ENCODE data around the gene OR6C1. TPM values are rescaled to one million over a fixed set of nuclear protein-coding genes. Genes with fewer than 3 reads are reported as not detected.

The OR6C1 gene
- total and polyA plus RNA-seq, 2 of the 8 experiments (the other 6 are each of a cell fraction or from before 2014, with no cell fraction given) = not detected

GRCh38 chr12:55296469-55296868, 17.7 kb upstream of the OR6C1 start, which contains the start of gene OR6C6:
OR6C6 (minus strand) TSS chr12:55296569; CDS start chr12:55295232, 1,337 bp downstream.
- H3K56ac ChIP-seq (replicated peaks; ENCODE audit: insufficient read length, low read depth, low read length) = no peak within 1 kb of the TSS
- H3K79me1 ChIP-seq (ENCODE audit: low read depth, low read length) = no peaks in the 10 kb centered on the region
- no peak within 1 kb of the TSS for H2AK5ac ChIP-seq (ENCODE audit: low read depth, low read length)
- H3K27me3 ChIP-seq (replicated peaks in 1 of 4; ENCODE audit: control insufficient read depth in 3 of 4, extremely low read depth in 1 of 4, insufficient read depth in 3 of 4, low read length in 3 of 4) = no peaks in the 10 kb centered on the region
- H4K20me1 ChIP-seq (replicated peaks in 1 of 2; ENCODE audit: control insufficient read depth in 1 of 2, insufficient read depth in 2 of 2, low read length in 2 of 2) = no peaks in the 10 kb centered on the region
- POLR2A ChIA-PET (ENCODE audit: partially characterized antibody) = no interaction called here
- H2BK15ac ChIP-seq (ENCODE audit: low read length) = no peak within 1 kb of the TSS
- no peak within 1 kb of the TSS for H2BK5ac ChIP-seq (ENCODE audit: low read depth, low read length)
- CTCF ChIA-PET (ENCODE audit: partially characterized antibody) = no interaction called here
- no peak within 1 kb of the TSS for H2BK20ac ChIP-seq (ENCODE audit: low read length)
- 97% methylated on average over 2 of the region's 2 CpGs; no CpG with 5 or more reads in 1 of the 2 experiments for WGBS, 2 experiments (ENCODE audit: extremely low coverage in 1 of 2, insufficient coverage in 1 of 2, insufficient read length in 1 of 2, insufficient replicate concordance in 2 of 2, low coverage in 1 of 2, low lambda C conversion rate in 2 of 2, missing lambda C conversion rate in 1 of 2)
- no peaks in the 10 kb centered on the region for H3K23me2 ChIP-seq (ENCODE audit: low read depth, low read length)
- no peak for DNase-seq (ENCODE audit: low read depth in 1 of 2, low spot score in 2 of 2)
- H3K18ac ChIP-seq (ENCODE audit: extremely low read depth, low read length) = no peak within 1 kb of the TSS
- H3K4me3 ChIP-seq (ENCODE audit: extremely low read depth in 1 of 4, insufficient read depth in 2 of 4, low read depth in 3 of 4, low read length in 4 of 4) = no peak within 1 kb of the TSS
- no peak within 1 kb of the TSS for H3K4me2 ChIP-seq (ENCODE audit: insufficient read depth in 1 of 2, low read depth in 2 of 2, low read length in 2 of 2)
- no peak within 1 kb of the TSS for H3K4ac ChIP-seq (replicated peaks; ENCODE audit: insufficient read length, low read depth, low read length)
- TF ChIP-seq TCF12 (IDR thresholded peaks at IDR 0.05; ENCODE audit: low read depth, low read length) = no peak
- no peak for TF ChIP-seq GTF2F1 (IDR thresholded peaks at IDR 0.05; ENCODE audit: borderline replicate concordance, low read depth, low read length)
- TF ChIP-seq SRF (IDR thresholded peaks at IDR 0.05; ENCODE audit: low read depth, low read length) = no peak
- no peak for TF ChIP-seq CEBPB (IDR thresholded peaks at IDR 0.05; ENCODE audit: low read depth, low read length)
- TF ChIP-seq MAFK (IDR thresholded peaks at IDR 0.05; ENCODE audit: low read depth, low read length) = no peak
- no peak for TF ChIP-seq KDM4A (IDR thresholded peaks at IDR 0.05; ENCODE audit: low read depth, low read length, severe bottlenecking)
- no peak for TF ChIP-seq EGR1 (IDR thresholded peaks at IDR 0.05; ENCODE audit: borderline replicate concordance, low read depth, low read length)
- no peak for TF ChIP-seq POLR2AphosphoS5 (IDR thresholded peaks at IDR 0.05; ENCODE audit: low read depth, low read length)
- TF ChIP-seq MAX (IDR thresholded peaks at IDR 0.05) = no peak
- no peak for TF ChIP-seq RNF2 (IDR thresholded peaks at IDR 0.05; ENCODE audit: borderline replicate concordance, low read depth, low read length, missing control alignments, poor library complexity, severe bottlenecking)
- no peak for TF ChIP-seq TAF1 (IDR thresholded peaks at IDR 0.05; ENCODE audit: low read depth, low read length)
- no peak for FAIRE-seq
- H3K4me1 ChIP-seq (replicated peaks in 1 of 4; ENCODE audit: control insufficient read depth in 3 of 4, insufficient read depth in 4 of 4, low read length in 3 of 4) = no peaks in the 10 kb centered on the region
- H2AFZ ChIP-seq (ENCODE audit: low read length) = no peak within 1 kb of the TSS
- no peak within 1 kb of the TSS for H4K8ac ChIP-seq (ENCODE audit: extremely low read depth, insufficient read depth, low read length)
- H2BK120ac ChIP-seq (replicated peaks; ENCODE audit: low read depth, low read length) = no peak within 1 kb of the TSS
- no peak within 1 kb of the TSS for H3K14ac ChIP-seq (ENCODE audit: insufficient read length)
- no peak within 1 kb of the TSS for H4K91ac ChIP-seq (replicated peaks; ENCODE audit: insufficient read length, low read length)
- H3K23ac ChIP-seq (ENCODE audit: insufficient read length) = no peak within 1 kb of the TSS
- no peak within 1 kb of the TSS for H2BK12ac ChIP-seq (ENCODE audit: low read depth, low read length)
- no peak within 1 kb of the TSS for H4K5ac ChIP-seq (ENCODE audit: insufficient read length, low read depth, low read length)
- peak within 1 kb of the TSS in 1 of 4 experiments; percentile 8; a peak in 1 of 7 replicates for H3K9ac ChIP-seq (replicated peaks in 1 of 4; ENCODE audit: extremely low read depth in 1 of 4, low read depth in 3 of 4, low read length in 3 of 4)
- H3K9me3 ChIP-seq (ENCODE audit: insufficient read depth in 2 of 2, low read depth in 1 of 2, low read length in 1 of 2) = no peaks in the 10 kb centered on the region
- no peaks in the 10 kb centered on the region for H3K79me2 ChIP-seq (ENCODE audit: control insufficient read depth in 1 of 2, insufficient read depth in 2 of 2, low read length in 2 of 2)
- H3K36me3 ChIP-seq (ENCODE audit: control insufficient read depth in 2 of 4, insufficient read depth in 4 of 4, low read length in 3 of 4) = no peaks in the 10 kb centered on the region
- no peak within 1 kb of the TSS for H3K27ac ChIP-seq (ENCODE audit: low read depth, low read length)
